Measurements from ENCODE around the gene ST6GALNAC2. TPM values are rescaled to one million over a fixed set of nuclear protein-coding genes. Genes with fewer than 3 reads are reported as not detected.
A peak's percentile ranks its signal among the peaks of the same experiment; 100 is the strongest.

The ST6GALNAC2 gene
- total and polyA plus RNA-seq, 10 of the 15 experiments (the other 5 are each of a cell fraction or from before 2014, with no cell fraction given), result 0.08 to 0.41 (median 0.23) TPM; not detected in 6

- TF ChIP-seq BHLHE40 (IDR thresholded peaks at IDR 0.05; ENCODE audit: borderline replicate concordance in 1 of 2, low read depth in 2 of 2, low read length in 1 of 2), result peak; percentile 47 to 87; a peak in 3 of 4 replicates
- no peak for TF ChIP-seq NR2C2 (IDR thresholded peaks at IDR 0.05; ENCODE audit: borderline replicate concordance, control insufficient read depth, insufficient read length, low read depth)
- TF ChIP-seq PKNOX1 (IDR thresholded peaks at IDR 0.05), result peak; percentile 34; the same call in 1 of the 2 replicates
- TF ChIP-seq, protein P1, sequence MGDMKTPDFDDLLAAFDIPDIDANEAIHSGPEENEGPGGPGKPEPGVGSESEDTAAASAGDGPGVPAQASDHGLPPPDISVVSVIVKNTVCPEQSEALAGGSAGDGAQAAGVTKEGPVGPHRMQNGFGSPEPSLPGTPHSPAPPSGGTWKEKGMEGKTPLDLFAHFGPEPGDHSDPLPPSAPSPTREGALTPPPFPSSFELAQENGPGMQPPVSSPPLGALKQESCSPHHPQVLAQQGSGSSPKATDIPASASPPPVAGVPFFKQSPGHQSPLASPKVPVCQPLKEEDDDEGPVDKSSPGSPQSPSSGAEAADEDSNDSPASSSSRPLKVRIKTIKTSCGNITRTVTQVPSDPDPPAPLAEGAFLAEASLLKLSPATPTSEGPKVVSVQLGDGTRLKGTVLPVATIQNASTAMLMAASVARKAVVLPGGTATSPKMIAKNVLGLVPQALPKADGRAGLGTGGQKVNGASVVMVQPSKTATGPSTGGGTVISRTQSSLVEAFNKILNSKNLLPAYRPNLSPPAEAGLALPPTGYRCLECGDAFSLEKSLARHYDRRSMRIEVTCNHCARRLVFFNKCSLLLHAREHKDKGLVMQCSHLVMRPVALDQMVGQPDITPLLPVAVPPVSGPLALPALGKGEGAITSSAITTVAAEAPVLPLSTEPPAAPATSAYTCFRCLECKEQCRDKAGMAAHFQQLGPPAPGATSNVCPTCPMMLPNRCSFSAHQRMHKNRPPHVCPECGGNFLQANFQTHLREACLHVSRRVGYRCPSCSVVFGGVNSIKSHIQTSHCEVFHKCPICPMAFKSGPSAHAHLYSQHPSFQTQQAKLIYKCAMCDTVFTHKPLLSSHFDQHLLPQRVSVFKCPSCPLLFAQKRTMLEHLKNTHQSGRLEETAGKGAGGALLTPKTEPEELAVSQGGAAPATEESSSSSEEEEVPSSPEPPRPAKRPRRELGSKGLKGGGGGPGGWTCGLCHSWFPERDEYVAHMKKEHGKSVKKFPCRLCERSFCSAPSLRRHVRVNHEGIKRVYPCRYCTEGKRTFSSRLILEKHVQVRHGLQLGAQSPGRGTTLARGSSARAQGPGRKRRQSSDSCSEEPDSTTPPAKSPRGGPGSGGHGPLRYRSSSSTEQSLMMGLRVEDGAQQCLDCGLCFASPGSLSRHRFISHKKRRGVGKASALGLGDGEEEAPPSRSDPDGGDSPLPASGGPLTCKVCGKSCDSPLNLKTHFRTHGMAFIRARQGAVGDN (IDR thresholded peaks at IDR 0.05), result peak; percentile 41; the same call in 1 of the 2 replicates
- TF ChIP-seq PAX5 (IDR thresholded peaks at IDR 0.05; ENCODE audit: borderline replicate concordance, low read depth, low read length), result peak; percentile 19; the same call in 1 of the 2 replicates
- TF ChIP-seq, protein P2, sequence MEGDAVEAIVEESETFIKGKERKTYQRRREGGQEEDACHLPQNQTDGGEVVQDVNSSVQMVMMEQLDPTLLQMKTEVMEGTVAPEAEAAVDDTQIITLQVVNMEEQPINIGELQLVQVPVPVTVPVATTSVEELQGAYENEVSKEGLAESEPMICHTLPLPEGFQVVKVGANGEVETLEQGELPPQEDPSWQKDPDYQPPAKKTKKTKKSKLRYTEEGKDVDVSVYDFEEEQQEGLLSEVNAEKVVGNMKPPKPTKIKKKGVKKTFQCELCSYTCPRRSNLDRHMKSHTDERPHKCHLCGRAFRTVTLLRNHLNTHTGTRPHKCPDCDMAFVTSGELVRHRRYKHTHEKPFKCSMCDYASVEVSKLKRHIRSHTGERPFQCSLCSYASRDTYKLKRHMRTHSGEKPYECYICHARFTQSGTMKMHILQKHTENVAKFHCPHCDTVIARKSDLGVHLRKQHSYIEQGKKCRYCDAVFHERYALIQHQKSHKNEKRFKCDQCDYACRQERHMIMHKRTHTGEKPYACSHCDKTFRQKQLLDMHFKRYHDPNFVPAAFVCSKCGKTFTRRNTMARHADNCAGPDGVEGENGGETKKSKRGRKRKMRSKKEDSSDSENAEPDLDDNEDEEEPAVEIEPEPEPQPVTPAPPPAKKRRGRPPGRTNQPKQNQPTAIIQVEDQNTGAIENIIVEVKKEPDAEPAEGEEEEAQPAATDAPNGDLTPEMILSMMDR (IDR thresholded peaks at IDR 0.05 in 2 of 3, conservative IDR thresholded peaks at IDR 0.05 in 1 of 3; ENCODE audit: control insufficient read depth in 2 of 3, extremely low read depth in 1 of 3, insufficient read depth in 1 of 3, low read depth in 3 of 3, low read length in 3 of 3), result peak in 1 of 3 experiments; percentile 22; a peak in 1 of 6 replicates
- TF ChIP-seq CHD4 (IDR thresholded peaks at IDR 0.05), result no peak
- no peak for TF ChIP-seq NFIC (IDR thresholded peaks at IDR 0.05; ENCODE audit: low read depth, low read length)
- TF ChIP-seq NR2F1 (conservative IDR thresholded peaks at IDR 0.05), result peak; percentile 48
- peak in 1 of 2 experiments; percentile 31; a peak in 1 of 4 replicates for TF ChIP-seq IKZF2 (IDR thresholded peaks at IDR 0.05)
- no peak for TF ChIP-seq CEBPB (IDR thresholded peaks at IDR 0.05; ENCODE audit: borderline replicate concordance in 1 of 2, low read depth in 2 of 2, low read length in 2 of 2)
- no peak for TF ChIP-seq TCF3 (IDR thresholded peaks at IDR 0.05; ENCODE audit: borderline replicate concordance, insufficient read depth, low read depth, low read length)
- no peak for TF ChIP-seq POU2F2 (IDR thresholded peaks at IDR 0.05; ENCODE audit: borderline replicate concordance, low read depth, low read length)
- TF ChIP-seq, protein P3, sequence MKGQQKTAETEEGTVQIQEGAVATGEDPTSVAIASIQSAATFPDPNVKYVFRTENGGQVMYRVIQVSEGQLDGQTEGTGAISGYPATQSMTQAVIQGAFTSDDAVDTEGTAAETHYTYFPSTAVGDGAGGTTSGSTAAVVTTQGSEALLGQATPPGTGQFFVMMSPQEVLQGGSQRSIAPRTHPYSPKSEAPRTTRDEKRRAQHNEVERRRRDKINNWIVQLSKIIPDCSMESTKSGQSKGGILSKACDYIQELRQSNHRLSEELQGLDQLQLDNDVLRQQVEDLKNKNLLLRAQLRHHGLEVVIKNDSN (IDR thresholded peaks at IDR 0.05; ENCODE audit: borderline replicate concordance, extremely low read length, insufficient read depth, low read depth, low read length), result peak; percentile 65
- peak; percentile 25; the same call in 1 of the 2 replicates for TF ChIP-seq GATAD2B (conservative IDR thresholded peaks at IDR 0.05; ENCODE audit: low read depth)
- TF ChIP-seq SRF (IDR thresholded peaks at IDR 0.05; ENCODE audit: low read depth in 2 of 2, low read length in 2 of 2), result peak; percentile 51 to 78; a peak in 3 of 4 replicates
- peak; percentile 59; the same call in 1 of the 2 replicates for TF ChIP-seq ELK1 (IDR thresholded peaks at IDR 0.05; ENCODE audit: low read depth, low read length)
- TF ChIP-seq EP300 (IDR thresholded peaks at IDR 0.05; ENCODE audit: borderline replicate concordance in 1 of 2, control insufficient read depth in 1 of 2, low read depth in 2 of 2, low read length in 2 of 2), result no peak
Measured at GRCh38 chr17:76527430-76528111, 58.1 kb downstream of the ST6GALNAC2 start (continued).

Measured in GM12878 (cell line).